ENCODE results near the gene CEP85. TPM values are rescaled to one million over a fixed set of nuclear protein-coding genes. Genes with fewer than 3 reads are reported as not detected.

Gene CEP85
- total and polyA plus RNA-seq, 4 donors: 2.6 to 14.6 (median 5.3) TPM

DNA sequence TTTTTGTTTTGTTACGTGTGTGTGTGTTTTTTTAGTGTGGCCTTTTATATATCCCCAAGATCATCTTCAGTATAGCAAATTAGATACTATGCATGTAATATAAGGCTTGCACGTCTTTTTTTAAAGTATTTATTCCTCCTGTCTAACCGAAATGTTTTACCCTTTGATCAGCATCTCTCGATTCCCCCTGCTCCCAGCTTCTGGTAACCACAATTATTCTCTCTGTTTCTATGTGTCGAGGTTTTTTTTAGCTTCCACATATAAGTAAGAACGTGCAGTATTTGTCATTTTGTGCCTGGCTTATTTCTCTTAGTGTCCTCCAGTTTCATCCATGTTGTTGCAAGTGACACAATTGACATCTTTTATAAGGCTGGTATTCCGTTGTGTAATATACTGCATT, 18.7 kb downstream of the CEP85 start:
- no peaks in the 10 kb centered on the region for H3K27me3 ChIP-seq (ENCODE audit: control insufficient read depth in 4 of 4, insufficient read depth in 4 of 4, low read length in 3 of 4)
- no peak overlapping the region for H3K27ac ChIP-seq (ENCODE audit: low read depth in 1 of 2, low read length in 2 of 2)
- H3K4me3 ChIP-seq (ENCODE audit: low read depth in 1 of 3, low read length in 3 of 3): no peak overlapping the region
- no peaks in the 10 kb centered on the region for H3K4me1 ChIP-seq (ENCODE audit: control insufficient read depth in 4 of 4, insufficient read depth in 4 of 4, low read length in 3 of 4)
- peaks cover 0 to 15% (median 12%) of the 10 kb centered on the region in 4 donors for H3K36me3 ChIP-seq (ENCODE audit: control insufficient read depth in 4 of 4, insufficient read depth in 3 of 4, low read depth in 1 of 4, low read length in 3 of 4)
- H3K9ac ChIP-seq (ENCODE audit: low read depth in 1 of 2, low read length in 2 of 2): no peak overlapping the region
- no peaks in the 10 kb centered on the region for H3K9me3 ChIP-seq (ENCODE audit: control insufficient read depth in 4 of 4, low read length in 3 of 4)
- DNase-seq (ENCODE audit: low spot score): no peak
- 81% methylated on average over 7 of the region's 7 CpGs for WGBS
- TF ChIP-seq FOXA2 (IDR thresholded peaks at IDR 0.05): no peak
- no peak for TF ChIP-seq RAD21 (IDR thresholded peaks at IDR 0.05)
- TF ChIP-seq, protein P1, sequence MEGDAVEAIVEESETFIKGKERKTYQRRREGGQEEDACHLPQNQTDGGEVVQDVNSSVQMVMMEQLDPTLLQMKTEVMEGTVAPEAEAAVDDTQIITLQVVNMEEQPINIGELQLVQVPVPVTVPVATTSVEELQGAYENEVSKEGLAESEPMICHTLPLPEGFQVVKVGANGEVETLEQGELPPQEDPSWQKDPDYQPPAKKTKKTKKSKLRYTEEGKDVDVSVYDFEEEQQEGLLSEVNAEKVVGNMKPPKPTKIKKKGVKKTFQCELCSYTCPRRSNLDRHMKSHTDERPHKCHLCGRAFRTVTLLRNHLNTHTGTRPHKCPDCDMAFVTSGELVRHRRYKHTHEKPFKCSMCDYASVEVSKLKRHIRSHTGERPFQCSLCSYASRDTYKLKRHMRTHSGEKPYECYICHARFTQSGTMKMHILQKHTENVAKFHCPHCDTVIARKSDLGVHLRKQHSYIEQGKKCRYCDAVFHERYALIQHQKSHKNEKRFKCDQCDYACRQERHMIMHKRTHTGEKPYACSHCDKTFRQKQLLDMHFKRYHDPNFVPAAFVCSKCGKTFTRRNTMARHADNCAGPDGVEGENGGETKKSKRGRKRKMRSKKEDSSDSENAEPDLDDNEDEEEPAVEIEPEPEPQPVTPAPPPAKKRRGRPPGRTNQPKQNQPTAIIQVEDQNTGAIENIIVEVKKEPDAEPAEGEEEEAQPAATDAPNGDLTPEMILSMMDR (IDR thresholded peaks at IDR 0.05; ENCODE audit: low read depth, low read length, missing input control): no peak
- TF ChIP-seq RXRA (IDR thresholded peaks at IDR 0.05): no peak
- no peak for TF ChIP-seq JUND (IDR thresholded peaks at IDR 0.05)
- no peak for TF ChIP-seq TAF1 (conservative IDR thresholded peaks at IDR 0.05)
- TF ChIP-seq NR2F2 (IDR thresholded peaks at IDR 0.05): no peak
- TF ChIP-seq HNF4A (conservative IDR thresholded peaks at IDR 0.05): no peak
- TF ChIP-seq SP1 (IDR thresholded peaks at IDR 0.05): no peak

DNA sequence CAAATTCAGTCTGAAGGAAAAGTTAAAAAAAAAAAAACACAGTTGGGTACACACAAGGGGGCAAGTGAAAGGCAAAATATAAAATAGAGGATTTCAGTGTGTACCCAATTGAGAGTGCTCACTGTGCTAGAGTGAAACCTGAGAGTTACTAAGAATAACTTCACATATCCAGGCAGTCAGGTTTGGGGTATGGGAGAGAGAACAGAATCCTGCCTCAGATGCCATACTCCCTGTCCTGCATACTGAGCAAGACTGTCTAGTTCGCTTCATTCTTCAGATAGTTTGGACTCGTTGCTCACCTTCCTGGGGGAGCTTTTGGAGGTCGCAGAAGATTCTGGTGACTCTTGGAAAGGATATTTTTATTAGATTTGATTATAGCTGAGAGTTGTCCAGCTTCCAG, 20.4 kb downstream of the CEP85 start:
- H3K9ac ChIP-seq (ENCODE audit: low read depth in 1 of 2, low read length in 2 of 2): no peak overlapping the region
- no peak for DNase-seq (ENCODE audit: low spot score)
- H3K4me1 ChIP-seq (ENCODE audit: control insufficient read depth in 4 of 4, insufficient read depth in 4 of 4, low read length in 3 of 4): no peaks in the 10 kb centered on the region
- no peaks in the 10 kb centered on the region for H3K9me3 ChIP-seq (ENCODE audit: control insufficient read depth in 4 of 4, low read length in 3 of 4)
- H3K27me3 ChIP-seq (ENCODE audit: control insufficient read depth in 4 of 4, insufficient read depth in 4 of 4, low read length in 3 of 4): no peaks in the 10 kb centered on the region
- 95% methylated on average over 3 of the region's 3 CpGs for WGBS
- no peak for TF ChIP-seq NR2F2 (IDR thresholded peaks at IDR 0.05)
- TF ChIP-seq SP1 (IDR thresholded peaks at IDR 0.05): no peak
- no peak for TF ChIP-seq FOXA2 (IDR thresholded peaks at IDR 0.05)
- no peak for TF ChIP-seq HNF4A (conservative IDR thresholded peaks at IDR 0.05)
- no peak for TF ChIP-seq YY1 (IDR thresholded peaks at IDR 0.05)
- TF ChIP-seq, protein P1 (IDR thresholded peaks at IDR 0.05; ENCODE audit: low read depth, low read length, missing input control): no peak
- TF ChIP-seq REST (IDR thresholded peaks at IDR 0.05): no peak
- no peak for TF ChIP-seq MAX (IDR thresholded peaks at IDR 0.05)
- no peak overlapping the region for H3K27ac ChIP-seq (ENCODE audit: low read depth in 1 of 2, low read length in 2 of 2)
- peaks cover 4 to 26% (median 17%) of the 10 kb centered on the region in 4 donors for H3K36me3 ChIP-seq (ENCODE audit: control insufficient read depth in 4 of 4, insufficient read depth in 3 of 4, low read depth in 1 of 4, low read length in 3 of 4)
- H3K4me3 ChIP-seq (ENCODE audit: low read depth in 1 of 3, low read length in 3 of 3): no peak overlapping the region
